Parathyroid adenoma (tissue), 2 donors: ENCODE data around the gene ATP6V0A1.

Experiments used
- H2AFZ ChIP-seq: fragments of 300-600 bp; sonication (generic); one replicate; pipeline ENCODE4 v1.7.0; 2017; ENCODE audit warnings: antibody characterized with exemption, mild to moderate bottlenecking
- H3K27ac ChIP-seq: fragments of 300-600 bp; sonication (generic); one replicate; pipeline ENCODE4 v1.7.0; 2017
- H3K27me3 ChIP-seq: fragments of 300-600 bp; sonication (generic); one replicate; pipeline ENCODE4 v1.7.0; 2017; ENCODE audit warnings: low read length; ENCODE audit not compliant: control insufficient read depth, insufficient read depth
- H3K36me3 ChIP-seq: fragments of 300-600 bp; sonication (generic); one replicate; pipeline ENCODE4 v1.7.0; 2017; ENCODE audit warnings: low read length; ENCODE audit not compliant: control insufficient read depth, insufficient read depth
- H3K4me1 ChIP-seq: fragments of 300-600 bp; sonication (generic); one replicate; pipeline ENCODE4 v1.7.0; 2017; ENCODE audit warnings: control low read depth
- H3K4me2 ChIP-seq: fragments of 300-600 bp; sonication (generic); one replicate; pipeline ENCODE4 v1.7.0; 2017; ENCODE audit warnings: low read length
- H3K4me3 ChIP-seq: fragments of 300-600 bp; sonication (generic); one replicate; pipeline ENCODE4 v1.7.0; 2017; ENCODE audit warnings: low read depth, low read length
- H3K79me2 ChIP-seq: fragments of 300-600 bp; sonication (generic); one replicate; pipeline ENCODE4 v1.7.0; 2017; ENCODE audit warnings: control low read depth
- H3K9ac ChIP-seq: fragments of 300-600 bp; sonication (generic); one replicate; pipeline ENCODE4 v1.7.0; 2017; ENCODE audit warnings: mild to moderate bottlenecking
- H3K9me3 ChIP-seq: fragments of 300-600 bp; sonication (generic); one replicate; pipeline ENCODE4 v1.7.0; 2017; ENCODE audit warnings: low read length; ENCODE audit not compliant: control insufficient read depth
- TF ChIP-seq, protein P1 (sequence below): fragments of 300-600 bp; sonication (generic); IDR thresholded peaks from one replicate; pipeline ENCODE4 v1.7.0; 2017; ENCODE audit warnings: antibody characterized with exemption, mild to moderate bottlenecking
- donor health status: primary hyperparathyroidism.

The ATP6V0A1 gene

DNA sequence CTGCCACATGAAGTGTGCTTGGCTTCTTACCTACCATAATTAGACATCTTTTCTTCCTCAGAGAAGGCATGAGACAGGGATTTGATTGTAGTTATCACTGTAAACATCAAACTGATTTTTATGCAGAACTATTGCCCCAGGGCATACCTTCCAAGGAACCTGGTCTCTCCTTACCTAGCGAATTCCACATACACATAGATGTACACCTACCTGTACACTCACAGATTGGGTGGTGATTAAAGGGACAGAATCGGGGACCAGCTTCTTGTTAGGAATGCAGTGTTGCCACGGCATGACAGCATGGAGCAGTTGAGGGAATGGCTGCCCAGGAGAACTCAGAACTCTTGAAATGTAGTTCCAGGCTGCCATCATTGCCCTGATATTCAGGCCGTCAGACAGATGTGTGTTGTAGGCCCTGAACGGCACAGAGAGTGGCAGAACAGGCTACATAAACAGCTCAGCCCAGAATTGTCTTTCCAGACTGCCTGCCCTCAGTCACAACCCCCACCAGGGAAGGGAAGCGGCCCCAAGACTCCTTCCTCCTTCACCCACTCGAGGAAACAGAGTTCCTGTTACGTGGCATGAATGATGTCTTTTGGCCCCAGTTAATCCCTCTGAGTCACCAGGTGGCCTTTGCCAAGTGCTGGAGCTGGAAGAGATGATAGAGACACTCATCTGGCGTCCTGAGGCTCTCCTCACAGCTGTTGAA lies 59.5 kb downstream of the ATP6V0A1 start:
- Histone ChIP-seq H3K4me3 (no peak overlapping the region), H3K79me2 (no peaks in the 10 kb centered on the region), H3K9ac (no peak overlapping the region), H3K36me3 (no peaks in the 10 kb centered on the region), H3K9me3 (no peaks in the 10 kb centered on the region), H2AFZ (no peak overlapping the region), H3K27me3 (no peaks in the 10 kb centered on the region), H3K4me1 (peaks cover 33% of the 10 kb centered on the region), H3K27ac (peak overlapping the region; percentile 95), H3K4me2 (no peak overlapping the region)
- TF ChIP-seq, protein P1, sequence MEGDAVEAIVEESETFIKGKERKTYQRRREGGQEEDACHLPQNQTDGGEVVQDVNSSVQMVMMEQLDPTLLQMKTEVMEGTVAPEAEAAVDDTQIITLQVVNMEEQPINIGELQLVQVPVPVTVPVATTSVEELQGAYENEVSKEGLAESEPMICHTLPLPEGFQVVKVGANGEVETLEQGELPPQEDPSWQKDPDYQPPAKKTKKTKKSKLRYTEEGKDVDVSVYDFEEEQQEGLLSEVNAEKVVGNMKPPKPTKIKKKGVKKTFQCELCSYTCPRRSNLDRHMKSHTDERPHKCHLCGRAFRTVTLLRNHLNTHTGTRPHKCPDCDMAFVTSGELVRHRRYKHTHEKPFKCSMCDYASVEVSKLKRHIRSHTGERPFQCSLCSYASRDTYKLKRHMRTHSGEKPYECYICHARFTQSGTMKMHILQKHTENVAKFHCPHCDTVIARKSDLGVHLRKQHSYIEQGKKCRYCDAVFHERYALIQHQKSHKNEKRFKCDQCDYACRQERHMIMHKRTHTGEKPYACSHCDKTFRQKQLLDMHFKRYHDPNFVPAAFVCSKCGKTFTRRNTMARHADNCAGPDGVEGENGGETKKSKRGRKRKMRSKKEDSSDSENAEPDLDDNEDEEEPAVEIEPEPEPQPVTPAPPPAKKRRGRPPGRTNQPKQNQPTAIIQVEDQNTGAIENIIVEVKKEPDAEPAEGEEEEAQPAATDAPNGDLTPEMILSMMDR = no peak

DNA sequence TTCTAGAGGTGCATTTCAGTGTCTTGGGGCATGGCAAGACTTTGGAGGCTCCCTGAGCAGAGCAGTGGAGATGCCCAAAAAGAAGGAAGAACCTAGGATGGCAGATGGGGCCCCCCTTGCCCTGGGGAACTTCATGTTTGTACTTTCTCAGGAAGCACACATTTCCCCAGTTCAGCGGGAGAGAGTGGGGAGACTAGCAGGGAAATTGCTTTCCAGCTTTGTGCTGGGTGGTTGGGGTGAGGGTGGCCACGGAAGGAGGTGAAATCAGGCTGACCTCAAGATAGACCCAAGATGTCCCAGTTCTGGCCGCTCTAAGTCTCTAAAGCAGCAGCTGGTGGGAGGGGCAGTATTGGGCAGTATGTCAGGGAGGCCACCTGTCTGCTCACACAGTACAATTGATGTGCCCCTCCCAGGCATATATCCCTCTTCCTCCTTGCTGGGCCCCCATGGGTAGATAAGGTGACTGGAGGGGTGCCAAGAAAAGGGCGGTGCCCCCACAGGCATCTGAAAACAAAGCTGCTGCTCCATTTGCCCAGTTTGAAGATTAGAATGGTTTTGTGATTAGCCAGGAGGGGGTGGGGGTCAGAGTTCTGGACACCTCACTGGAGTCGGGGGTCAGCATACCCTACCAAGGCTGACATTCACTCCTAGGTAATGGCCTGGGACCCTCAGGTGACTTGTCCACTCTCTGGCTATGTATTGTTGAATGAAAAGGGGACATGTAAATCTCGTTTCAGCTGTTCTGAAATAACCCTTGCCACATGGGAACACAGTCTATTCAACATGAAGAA lies 60.3 kb downstream of the ATP6V0A1 start:
- peak overlapping the region; percentile 95 for H3K27ac ChIP-seq
- H3K4me1 ChIP-seq = peaks cover 33% of the 10 kb centered on the region
- H3K4me2 ChIP-seq = peak overlapping the region; percentile 43
- H3K9ac ChIP-seq = no peak overlapping the region
- no peaks in the 10 kb centered on the region for H3K79me2 ChIP-seq
- H2AFZ ChIP-seq = no peak overlapping the region
- H3K9me3 ChIP-seq = no peaks in the 10 kb centered on the region
- TF ChIP-seq, protein P1 = no peak
- no peaks in the 10 kb centered on the region for H3K27me3 ChIP-seq
- no peaks in the 10 kb centered on the region for H3K36me3 ChIP-seq
- H3K4me3 ChIP-seq = no peak overlapping the region

DNA sequence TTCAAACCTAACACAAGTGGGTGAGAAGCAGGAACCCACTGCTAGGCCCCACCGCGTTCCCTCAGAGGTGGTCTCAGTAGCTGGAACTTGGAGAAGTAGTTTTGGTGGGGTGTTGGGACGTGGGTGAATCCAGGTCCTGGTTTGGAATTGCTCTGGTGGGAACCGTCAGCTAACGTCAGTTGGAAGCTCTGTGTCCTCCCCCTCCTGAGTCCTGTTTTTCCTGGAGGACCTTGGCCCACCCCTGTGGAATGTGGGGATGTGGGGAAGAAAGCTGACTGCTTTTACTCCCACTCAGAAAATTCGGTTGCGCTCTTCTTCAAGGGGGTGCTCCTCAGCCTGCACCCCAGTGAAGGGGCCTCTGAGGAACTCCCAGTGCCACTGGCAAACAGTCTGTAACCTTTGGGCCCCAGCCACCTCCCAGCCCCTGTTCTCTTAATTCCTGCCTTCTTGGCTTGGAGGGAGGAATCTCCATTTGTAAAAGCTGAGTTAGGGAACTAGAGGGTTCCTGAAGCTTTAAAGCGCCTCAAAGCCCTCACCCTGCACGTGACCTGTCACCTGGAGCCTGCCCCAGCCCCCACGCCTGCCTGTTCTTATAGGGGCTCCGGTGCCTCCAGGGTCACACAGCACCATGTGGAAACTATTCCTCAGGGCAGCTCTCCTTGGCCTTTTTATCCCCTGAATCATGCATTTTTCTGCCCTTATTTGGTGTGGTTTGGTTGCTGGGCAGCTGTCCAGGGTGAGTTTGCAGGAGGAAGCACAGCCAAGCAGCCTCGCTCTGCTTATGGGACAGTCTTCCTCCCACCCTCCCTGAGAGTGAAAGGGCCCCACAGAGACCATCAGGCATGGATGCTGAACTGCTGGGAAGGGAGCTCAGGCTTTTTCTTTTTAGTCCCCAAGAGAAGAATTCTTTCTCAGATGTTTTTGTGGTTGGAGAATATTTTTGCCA lies 61.1 kb downstream of the ATP6V0A1 start:
- Histone ChIP-seq H3K9ac (no peak overlapping the region), H3K27me3 (no peaks in the 10 kb centered on the region), H2AFZ (peak overlapping the region; percentile 10), H3K36me3 (no peaks in the 10 kb centered on the region), H3K79me2 (no peaks in the 10 kb centered on the region), H3K4me3 (peak overlapping the region; percentile 32), H3K4me2 (peak overlapping the region; percentile 43), H3K27ac (peak overlapping the region; percentile 95), H3K4me1 (peaks cover 35% of the 10 kb centered on the region), H3K9me3 (no peaks in the 10 kb centered on the region)
- TF ChIP-seq, protein P1 = no peak

DNA sequence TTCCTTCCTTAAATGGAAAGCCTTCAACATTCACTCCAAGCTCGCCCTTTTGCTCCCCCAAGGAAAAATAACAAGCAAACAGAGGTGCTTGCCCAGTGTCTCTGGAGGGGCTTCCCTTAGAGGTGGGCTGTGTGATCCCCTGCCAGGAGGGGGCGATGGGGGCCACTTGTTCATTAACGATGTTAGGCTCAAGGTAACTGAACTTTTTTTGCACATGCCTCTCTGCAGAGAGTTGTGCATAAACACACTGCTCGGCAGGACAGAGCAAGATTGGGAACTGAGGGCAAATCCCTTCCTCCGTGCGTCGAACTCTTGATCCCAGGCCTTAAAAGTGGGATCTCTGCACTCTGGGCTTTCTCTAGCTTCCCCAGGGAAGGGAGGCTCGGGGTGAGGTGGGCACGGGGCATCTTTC lies 61.9 kb downstream of the ATP6V0A1 start:
- Histone ChIP-seq H3K4me3 (peak overlapping the region; percentile 32), H3K27me3 (no peaks in the 10 kb centered on the region), H3K4me2 (peak overlapping the region; percentile 43), H3K9me3 (no peaks in the 10 kb centered on the region), H3K36me3 (no peaks in the 10 kb centered on the region), H3K4me1 (peaks cover 35% of the 10 kb centered on the region), H3K27ac (peak overlapping the region; percentile 95), H3K79me2 (no peaks in the 10 kb centered on the region), H3K9ac (no peak overlapping the region), H2AFZ (peak overlapping the region; percentile 6)
- TF ChIP-seq, protein P1 = peak; percentile 30
